Ascending aorta (tissue), 2 donors: Measurements from ENCODE around the gene SAMD11. TPM values are rescaled to one million over a fixed set of nuclear protein-coding genes. Genes with fewer than 3 reads are reported as not detected.

ENCODE experiments used
- DNase-seq, 2 donors: peaks; one replicate each; pipeline ENCODE4 v3.0.0-alpha.2; 2019; ENCODE audit warnings: low spot score in 2 of 2
- H3K27ac ChIP-seq, 2 donors: fragments of 200-600 bp; sonication (generic); one replicate each; pipeline ENCODE4 v1.5.1; 2016 to 2017; ENCODE audit warnings: mild to moderate bottlenecking in 1 of 2
- H3K27me3 ChIP-seq: fragments of 200-600 bp; sonication (generic); one replicate; pipeline ENCODE4 v1.5.1; 2017
- H3K36me3 ChIP-seq, 2 donors: fragments of 200-600 bp; sonication (generic); one replicate each; pipeline ENCODE4 v1.5.1; 2016
- H3K4me1 ChIP-seq, 2 donors: fragments of 200-600 bp; sonication (generic); one replicate each; pipeline ENCODE4 v1.5.1; 2016 to 2017; ENCODE audit warnings: mild to moderate bottlenecking in 1 of 2
- H3K4me3 ChIP-seq, 2 donors: fragments of 200-600 bp; sonication (generic); one replicate each; pipeline ENCODE4 v1.5.1; 2016 to 2017; ENCODE audit warnings: mild to moderate bottlenecking in 1 of 2
- H3K9me3 ChIP-seq, 2 donors: fragments of 200-600 bp; sonication (generic); one replicate each; pipeline ENCODE4 v1.5.1; 2016
- intact Hi-C: fragments of 100-400 bp; cut with DNase I; formaldehyde crosslinking; loops from one replicate; pipeline ENCODE4 v1.15.1; 2023
- total RNA-seq: library from RNA; depleted of rRNA; stranded (reverse); fragments of >200 nt; gene quantifications from one replicate; pipeline ENCODE4 v1.1.0, GENCODE V29; 2016
- TF ChIP-seq, protein P1 (sequence below), 3 experiments: fragments of 200-600 bp in 2 of 3; fragments of 450-650 bp in 1 of 3; sonication (generic) in 2 of 3; IDR thresholded peaks; one replicate each; pipeline ENCODE4 v1.5.1; 2016 to 2019; ENCODE audit warnings: antibody characterized with exemption in 3 of 3, mild to moderate bottlenecking in 1 of 3, moderate library complexity in 1 of 3

Gene SAMD11
- total RNA-seq, 1 donor from 2014 or later, result 9.7 TPM

DNA sequence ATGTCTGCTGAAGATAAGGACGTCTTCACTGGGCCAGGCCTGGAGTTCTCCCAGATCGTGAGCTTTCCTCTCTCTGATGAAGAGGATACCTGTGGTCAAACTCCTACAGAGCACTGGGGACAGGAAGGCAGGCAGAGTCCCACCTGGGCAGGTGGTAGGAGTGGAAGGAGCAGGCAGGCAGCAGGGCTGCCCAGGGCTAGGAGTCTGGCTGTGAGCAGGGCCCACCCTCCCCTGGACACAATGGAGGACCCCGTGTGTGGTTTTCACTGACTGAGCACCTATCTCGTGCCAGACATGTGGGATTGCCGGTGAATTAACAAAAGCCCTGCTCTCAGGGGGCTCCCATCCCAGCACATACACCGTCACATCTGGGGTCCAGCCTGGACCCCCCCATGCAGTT lies 4.9 kb upstream of the SAMD11 start:
- DNase-seq, result no peak
- TF ChIP-seq, protein P1, sequence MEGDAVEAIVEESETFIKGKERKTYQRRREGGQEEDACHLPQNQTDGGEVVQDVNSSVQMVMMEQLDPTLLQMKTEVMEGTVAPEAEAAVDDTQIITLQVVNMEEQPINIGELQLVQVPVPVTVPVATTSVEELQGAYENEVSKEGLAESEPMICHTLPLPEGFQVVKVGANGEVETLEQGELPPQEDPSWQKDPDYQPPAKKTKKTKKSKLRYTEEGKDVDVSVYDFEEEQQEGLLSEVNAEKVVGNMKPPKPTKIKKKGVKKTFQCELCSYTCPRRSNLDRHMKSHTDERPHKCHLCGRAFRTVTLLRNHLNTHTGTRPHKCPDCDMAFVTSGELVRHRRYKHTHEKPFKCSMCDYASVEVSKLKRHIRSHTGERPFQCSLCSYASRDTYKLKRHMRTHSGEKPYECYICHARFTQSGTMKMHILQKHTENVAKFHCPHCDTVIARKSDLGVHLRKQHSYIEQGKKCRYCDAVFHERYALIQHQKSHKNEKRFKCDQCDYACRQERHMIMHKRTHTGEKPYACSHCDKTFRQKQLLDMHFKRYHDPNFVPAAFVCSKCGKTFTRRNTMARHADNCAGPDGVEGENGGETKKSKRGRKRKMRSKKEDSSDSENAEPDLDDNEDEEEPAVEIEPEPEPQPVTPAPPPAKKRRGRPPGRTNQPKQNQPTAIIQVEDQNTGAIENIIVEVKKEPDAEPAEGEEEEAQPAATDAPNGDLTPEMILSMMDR (IDR thresholded peaks at IDR 0.05), result no peak
- intact Hi-C loops, result no loop called here
- H3K4me1 ChIP-seq, result peaks cover 19 to 28% of the 10 kb centered on the region in 2 donors
- H3K27me3 ChIP-seq, result no peaks in the 10 kb centered on the region
- H3K36me3 ChIP-seq, result no peaks in the 10 kb centered on the region
- H3K9me3 ChIP-seq, result no peaks in the 10 kb centered on the region
- H3K27ac ChIP-seq, result no peak overlapping the region
- H3K4me3 ChIP-seq, result no peak overlapping the region

DNA sequence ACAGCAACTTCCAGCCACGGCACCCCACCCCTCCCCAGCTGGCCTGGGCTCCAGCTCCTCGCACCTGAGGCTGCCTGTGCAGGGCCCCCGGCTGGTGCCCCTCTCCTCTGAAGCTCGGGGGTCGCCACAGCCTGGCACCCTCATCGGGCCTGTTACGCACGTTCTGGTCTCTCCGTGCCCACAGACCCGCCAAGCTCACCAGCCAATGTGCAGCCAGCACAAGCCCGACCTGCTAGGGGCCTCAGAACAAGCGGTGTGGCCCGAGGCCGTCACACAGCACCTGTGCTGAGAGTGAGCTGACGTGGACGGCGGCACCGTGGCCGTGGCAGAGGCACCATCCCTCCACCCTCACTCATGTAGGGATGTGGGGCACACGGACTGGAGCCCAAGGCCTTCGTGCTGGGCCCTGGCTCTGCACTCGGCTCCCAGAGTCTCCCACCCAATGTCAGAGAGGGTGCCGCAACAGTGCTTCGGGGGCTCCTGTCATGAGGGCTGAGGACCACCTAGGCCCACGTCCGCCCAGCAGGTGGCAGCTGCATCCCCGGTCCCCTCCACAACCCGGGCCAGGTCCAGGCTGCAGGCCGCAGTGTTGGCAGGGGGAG lies 4.4 kb upstream of the SAMD11 start:
- Histone ChIP-seq H3K36me3 (no peaks in the 10 kb centered on the region), H3K4me3 (no peak overlapping the region), H3K27ac (no peak overlapping the region), H3K27me3 (no peaks in the 10 kb centered on the region), H3K9me3 (no peaks in the 10 kb centered on the region), H3K4me1 (peaks cover 19 to 28% of the 10 kb centered on the region in 2 donors)
- TF ChIP-seq, protein P1 (IDR thresholded peaks at IDR 0.05), result no peak
- no peak for DNase-seq
- intact Hi-C loops, result no loop called here

DNA sequence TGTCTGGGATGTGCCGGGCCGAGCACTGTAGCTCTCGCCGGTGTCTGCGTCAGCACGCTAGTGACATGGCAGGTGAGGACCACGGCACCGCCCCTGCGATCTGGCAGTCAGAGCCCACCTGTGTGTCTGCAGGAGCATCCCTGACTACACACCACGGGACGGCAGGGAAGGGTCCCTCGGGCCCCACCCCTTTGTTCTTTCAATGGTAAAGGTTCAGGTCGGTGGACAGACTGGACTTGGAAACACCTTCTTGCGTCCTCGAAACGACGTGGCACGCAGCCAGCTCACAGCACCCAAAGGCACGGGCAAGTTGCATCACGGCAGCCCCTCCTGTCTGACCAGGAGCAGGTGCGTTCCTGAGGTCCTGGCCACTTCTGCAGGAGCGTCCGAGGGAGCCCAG lies 3.7 kb upstream of the SAMD11 start:
- TF ChIP-seq, protein P1 (IDR thresholded peaks at IDR 0.05), result no peak
- intact Hi-C loops, result no loop called here
- peaks cover 22 to 30% of the 10 kb centered on the region in 2 donors for H3K4me1 ChIP-seq

DNA sequence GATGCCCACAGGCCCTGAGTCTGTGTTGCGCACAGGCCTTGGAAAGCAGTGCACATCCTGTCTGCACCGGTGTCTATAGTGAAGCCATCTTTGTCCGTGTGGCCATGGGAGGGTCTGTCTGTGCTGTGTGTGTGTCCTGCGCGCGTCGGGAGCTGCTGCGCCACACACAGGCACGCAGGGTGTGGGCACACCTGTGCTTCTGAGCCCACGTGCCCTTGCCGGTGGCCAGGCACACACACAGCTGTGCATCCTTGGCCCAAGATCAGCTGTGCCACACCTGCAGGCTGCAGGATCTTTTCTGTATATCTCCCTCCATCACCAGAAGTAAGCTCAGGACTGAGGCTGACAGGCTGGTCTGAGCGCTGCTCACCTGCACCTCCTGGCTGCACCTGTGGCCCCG lies 3.2 kb upstream of the SAMD11 start:
- no peaks in the 10 kb centered on the region for H3K27me3 ChIP-seq
- intact Hi-C loops, result no loop called here
- peaks cover 22 to 33% of the 10 kb centered on the region in 2 donors for H3K4me1 ChIP-seq
- H3K4me3 ChIP-seq, result peak overlapping the region in 1 of 2 donors; percentile 28
- no peak for DNase-seq
- no peaks in the 10 kb centered on the region for H3K9me3 ChIP-seq
- no peaks in the 10 kb centered on the region for H3K36me3 ChIP-seq
- no peak overlapping the region for H3K27ac ChIP-seq
- TF ChIP-seq, protein P1 (IDR thresholded peaks at IDR 0.05), result no peak

More for the DNA sequence above, 3.7 kb upstream of the SAMD11 start:
- H3K9me3 ChIP-seq, result no peaks in the 10 kb centered on the region
- H3K36me3 ChIP-seq, result no peaks in the 10 kb centered on the region
- H3K4me3 ChIP-seq, result no peak overlapping the region
- H3K27me3 ChIP-seq, result no peaks in the 10 kb centered on the region
- no peak overlapping the region for H3K27ac ChIP-seq
- no peak for DNase-seq

DNA sequence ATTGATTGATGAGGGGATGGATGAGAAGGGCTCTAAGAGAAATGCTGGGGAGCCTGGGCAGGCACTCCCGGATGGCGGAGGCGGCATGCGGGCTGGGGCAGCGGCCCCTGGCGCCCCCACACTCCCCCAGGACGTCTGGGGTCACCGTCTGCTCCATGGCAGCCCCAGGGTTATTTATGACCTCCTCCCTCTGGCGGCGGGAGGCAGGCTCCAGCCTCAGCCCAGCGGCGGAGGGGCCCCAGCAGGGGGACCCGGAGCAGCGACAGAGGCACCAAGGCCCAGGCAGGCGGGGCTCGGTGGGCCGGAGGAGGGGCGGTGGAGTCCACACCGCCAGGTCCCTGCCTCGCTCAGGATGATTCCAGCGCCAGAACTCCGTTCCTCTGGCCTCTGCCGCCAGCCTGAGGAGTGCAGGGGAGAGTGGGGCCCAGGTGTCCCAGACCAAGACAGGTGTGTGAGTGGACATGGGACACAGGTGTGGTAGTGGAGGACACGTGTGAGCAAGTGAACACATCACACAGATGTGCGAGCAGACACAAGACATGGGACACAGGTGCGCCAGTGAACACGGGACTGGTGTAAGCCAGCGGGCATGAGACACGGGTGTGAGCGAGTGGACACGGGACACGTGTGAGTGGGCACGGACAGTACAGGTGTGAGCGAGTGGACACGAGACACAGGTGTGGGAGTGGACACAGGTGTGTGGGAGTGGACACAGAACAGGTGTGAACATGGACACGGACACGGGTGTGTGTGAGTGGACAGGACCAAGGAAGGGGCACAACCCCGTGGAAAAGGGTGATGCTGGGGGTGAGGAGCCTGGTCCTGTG lies 2.5 kb upstream of the SAMD11 start:
- H3K4me3 ChIP-seq, result peak overlapping the region in 1 of 2 donors; percentile 28
- H3K27ac ChIP-seq, result no peak overlapping the region
- peak in 1 of 2 donors; percentile 79 for DNase-seq

More for the DNA sequence above, 2.5 kb upstream of the SAMD11 start:
- TF ChIP-seq, protein P1 (IDR thresholded peaks at IDR 0.05), result peak; percentile 45 to 67 (median 61)
- H3K4me1 ChIP-seq, result peaks cover 22 to 32% of the 10 kb centered on the region in 2 donors
- no peaks in the 10 kb centered on the region for H3K36me3 ChIP-seq
- peaks cover 2% of the 10 kb centered on the region for H3K27me3 ChIP-seq
- H3K9me3 ChIP-seq, result no peaks in the 10 kb centered on the region
- intact Hi-C loops, result loop anchor here (1.0 kb wide), 1 partner anchor 17 kb away; no protein-coding TSS in a partner anchor
